H1 (cell line): Measurements from ENCODE around the gene PIGT. TPM values are rescaled to one million over a fixed set of nuclear protein-coding genes. Genes with fewer than 3 reads are reported as not detected.

Experiments used
- CTCF ChIA-PET: fragments of 300-600 bp; sonication (Branson Sonifier 250); formaldehyde crosslinking; loops from one replicate; lab custom pipeline; 2021; ENCODE audit not compliant: partially characterized antibody; lab: Charles Lee
- POLR2A ChIA-PET: fragments of 300-600 bp; sonication (Branson Sonifier 250); formaldehyde crosslinking; loops from one replicate; lab custom pipeline; 2021; ENCODE audit warnings: inconsistent platforms; ENCODE audit not compliant: partially characterized antibody; lab: Charles Lee
- DNase-seq, 2 experiments: peaks; one replicate each; pipeline versions ENCODE4 v3.0.0 to v3.0.0-alpha.2; 2010 to 2022; ENCODE audit warnings: low spot score in 2 of 2, low read depth in 1 of 2, mixed read lengths in 1 of 2
- FAIRE-seq: peaks from 2 replicates; lab custom pipeline; 2011; peaks lifted over from hg19 to GRCh38; lab: Jason Lieb, UNC
- H2AFZ ChIP-seq: 2 replicates; pipeline ENCODE4 v1.8.1; 2012; ENCODE audit warnings: low read length, inconsistent platforms
- H2AK5ac ChIP-seq: 2 replicates; pipeline ENCODE4 v1.6.1; 2013; ENCODE audit warnings: low read depth, low read length
- H2BK120ac ChIP-seq: replicated peaks from 2 replicates; pipeline ENCODE3; 2013; ENCODE audit warnings: low read depth, low read length, inconsistent platforms
- H2BK12ac ChIP-seq: 2 replicates; pipeline ENCODE4 v1.6.1; 2013; ENCODE audit warnings: low read depth, low read length
- H2BK15ac ChIP-seq: 2 replicates; pipeline ENCODE4 v1.6.1; 2013; ENCODE audit warnings: low read length
- H2BK20ac ChIP-seq: 2 replicates; pipeline ENCODE4 v1.6.1; 2013; ENCODE audit warnings: low read length
- H2BK5ac ChIP-seq: 2 replicates; pipeline ENCODE4 v1.6.1; 2013; ENCODE audit warnings: low read depth, low read length
- H3K14ac ChIP-seq: 2 replicates; pipeline ENCODE4 v1.6.1; 2013; ENCODE audit warnings: inconsistent platforms; ENCODE audit not compliant: insufficient read length
- H3K18ac ChIP-seq: 2 replicates; pipeline ENCODE4 v1.6.1; 2013; ENCODE audit warnings: low read length; ENCODE audit errors: extremely low read depth
- H3K23ac ChIP-seq: 2 replicates; pipeline ENCODE4 v1.6.1; 2013; ENCODE audit warnings: inconsistent platforms; ENCODE audit not compliant: insufficient read length
- H3K23me2 ChIP-seq: 2 replicates; pipeline ENCODE4 v1.6.1; 2013; ENCODE audit warnings: low read depth, low read length
- H3K27ac ChIP-seq: 2 replicates; pipeline ENCODE4 v1.6.1; 2011; ENCODE audit warnings: low read depth, low read length, inconsistent platforms
- H3K27me3 ChIP-seq, 4 experiments: replicated peaks in 1 of 4; 1 replicate in 1 of 4; 2 replicates in 3 of 4; pipeline versions ENCODE4 v1.6.1 to v1.8.1; 2011 to 2013; ENCODE audit warnings: low read length in 3 of 4, mild to moderate bottlenecking in 3 of 4, inconsistent platforms in 2 of 4, mixed read lengths in 2 of 4, moderate library complexity in 1 of 4; ENCODE audit not compliant: control insufficient read depth in 3 of 4, insufficient read depth in 3 of 4; ENCODE audit errors: extremely low read depth in 1 of 4
- H3K36me3 ChIP-seq, 4 experiments: 2 replicates each; pipeline versions ENCODE4 v1.6.1 to v1.8.1; 2011 to 2013; ENCODE audit warnings: mild to moderate bottlenecking in 4 of 4, low read length in 3 of 4, moderate library complexity in 2 of 4, control low read depth in 1 of 4, inconsistent platforms in 1 of 4; ENCODE audit not compliant: insufficient read depth in 4 of 4, control insufficient read depth in 2 of 4
- H3K4ac ChIP-seq: replicated peaks from 2 replicates; pipeline ENCODE3; 2013; ENCODE audit warnings: low read length, low read depth, mixed read lengths, inconsistent platforms; ENCODE audit not compliant: insufficient read length
- H3K4me1 ChIP-seq, 4 experiments: replicated peaks in 1 of 4; 1 replicate in 1 of 4; 2 replicates in 3 of 4; pipeline versions ENCODE4 v1.6.1 to v1.8.1; 2011 to 2013; ENCODE audit warnings: low read length in 3 of 4, inconsistent platforms in 2 of 4, mixed read lengths in 1 of 4; ENCODE audit not compliant: insufficient read depth in 4 of 4, control insufficient read depth in 3 of 4
- H3K4me2 ChIP-seq, 2 experiments: 2 replicates each; pipeline versions ENCODE4 v1.6.1 to v1.8.1; 2011 to 2013; ENCODE audit warnings: low read depth in 2 of 2, low read length in 2 of 2, control low read depth in 1 of 2, inconsistent platforms in 1 of 2, mild to moderate bottlenecking in 1 of 2; ENCODE audit not compliant: insufficient read depth in 1 of 2
- H3K4me3 ChIP-seq, 4 experiments: fragments of 200-600, 300-600 bp in 1 of 4; sonication (generic), shearing (Covaris generic), sonication (Bioruptor Twin) in 1 of 4; 2 replicates each; pipeline versions ENCODE4 v1.5.1 to v1.8.1; 2011 to 2016; ENCODE audit warnings: low read length in 4 of 4, low read depth in 3 of 4, control low read depth in 2 of 4, inconsistent platforms in 2 of 4, mild to moderate bottlenecking in 2 of 4, mixed read lengths in 1 of 4, moderate library complexity in 1 of 4; ENCODE audit not compliant: insufficient read depth in 2 of 4; ENCODE audit errors: extremely low read depth in 1 of 4
- H3K56ac ChIP-seq: replicated peaks from 2 replicates; pipeline ENCODE3; 2013; ENCODE audit warnings: low read depth, mild to moderate bottlenecking, mixed read lengths, low read length, inconsistent platforms; ENCODE audit not compliant: insufficient read length
- H3K79me1 ChIP-seq: 2 replicates; pipeline ENCODE4 v1.6.1; 2013; ENCODE audit warnings: low read depth, low read length, control low read depth
- H3K79me2 ChIP-seq, 2 experiments: 2 replicates each; pipeline versions ENCODE4 v1.6.1 to v1.8.1; 2012 to 2013; ENCODE audit warnings: low read length in 2 of 2, mild to moderate bottlenecking in 2 of 2, inconsistent platforms in 1 of 2; ENCODE audit not compliant: insufficient read depth in 2 of 2, control insufficient read depth in 1 of 2
- H3K9ac ChIP-seq, 4 experiments: replicated peaks in 1 of 4; 1 replicate in 1 of 4; 2 replicates in 3 of 4; pipeline versions ENCODE4 v1.6.1 to v1.8.1; 2011 to 2013; ENCODE audit warnings: low read depth in 3 of 4, low read length in 3 of 4, control low read depth in 2 of 4, mild to moderate bottlenecking in 2 of 4, moderate library complexity in 2 of 4, inconsistent platforms in 1 of 4; ENCODE audit errors: extremely low read depth in 1 of 4
- H3K9me3 ChIP-seq, 2 experiments: 2 replicates each; pipeline versions ENCODE4 v1.6.1 to v1.8.1; 2012 to 2013; ENCODE audit warnings: mild to moderate bottlenecking in 2 of 2, moderate library complexity in 2 of 2, control low read depth in 1 of 2, inconsistent platforms in 1 of 2, low read depth in 1 of 2, low read length in 1 of 2, mixed read lengths in 1 of 2; ENCODE audit not compliant: insufficient read depth in 2 of 2
- H4K20me1 ChIP-seq, 2 experiments: replicated peaks in 1 of 2; 2 replicates each; pipeline versions ENCODE3 to v1.8.1; 2011 to 2013; ENCODE audit warnings: inconsistent platforms in 2 of 2, low read length in 2 of 2, mild to moderate bottlenecking in 1 of 2; ENCODE audit not compliant: insufficient read depth in 2 of 2, control insufficient read depth in 1 of 2
- H4K5ac ChIP-seq: 2 replicates; pipeline ENCODE4 v1.6.1; 2013; ENCODE audit warnings: low read length, low read depth, mixed read lengths, inconsistent platforms; ENCODE audit not compliant: insufficient read length
- H4K8ac ChIP-seq: 2 replicates; pipeline ENCODE4 v1.8.0; 2013; ENCODE audit warnings: mild to moderate bottlenecking, moderate library complexity, low read length, inconsistent platforms; ENCODE audit not compliant: insufficient read depth; ENCODE audit errors: extremely low read depth
- H4K91ac ChIP-seq: replicated peaks from 2 replicates; pipeline ENCODE3; 2013; ENCODE audit warnings: low read length, mixed read lengths, inconsistent platforms; ENCODE audit not compliant: insufficient read length
- ASH2L ChIP-seq: fragments of 200-600, 300-600 bp; sonication (generic); IDR thresholded peaks from one replicate; pipeline ENCODE4 v1.7.1; 2017; ENCODE audit warnings: low read length
- EP300 ChIP-seq, 2 experiments: IDR thresholded peaks; 1 replicate in 1 of 2; 2 replicates in 1 of 2; pipeline ENCODE4 v1.6.1; 2011 to 2012; ENCODE audit warnings: low read depth in 2 of 2, low read length in 2 of 2, mild to moderate bottlenecking in 2 of 2, borderline replicate concordance in 1 of 2, inconsistent platforms in 1 of 2, moderate library complexity in 1 of 2
- KDM5A ChIP-seq: fragments of 200-600 bp; IDR thresholded peaks from 2 replicates; pipeline ENCODE4 v1.7.1; 2012; ENCODE audit warnings: mild to moderate bottlenecking, low read length, inconsistent platforms, mixed read lengths
- RNF2 ChIP-seq: fragments of 200-900, 300-1000 bp; sonication (generic); IDR thresholded peaks from 2 replicates; pipeline ENCODE4 v1.7.1; 2016; ENCODE audit warnings: borderline replicate concordance, low read depth, mild to moderate bottlenecking, antibody characterized with exemption, low read length; ENCODE audit not compliant: poor library complexity, severe bottlenecking; ENCODE audit errors: missing control alignments
- SAP30 ChIP-seq: fragments of 300-600 bp; sonication (generic); IDR thresholded peaks from 2 replicates; pipeline ENCODE4 v1.7.1; 2012; ENCODE audit warnings: low read length, moderate library complexity, mild to moderate bottlenecking, inconsistent platforms; ENCODE audit not compliant: insufficient read depth, insufficient replicate concordance
- SIN3A ChIP-seq, 2 experiments: IDR thresholded peaks in 1 of 2; conservative IDR thresholded peaks in 1 of 2; 2 replicates each; pipeline ENCODE4 v1.6.1; 2011 to 2012; ENCODE audit warnings: low read length in 2 of 2, improper control_type of control experiment in 1 of 2, low read depth in 1 of 2, mild to moderate bottlenecking in 1 of 2
- TEAD4 ChIP-seq: IDR thresholded peaks from 2 replicates; pipeline ENCODE4 v1.6.1; 2012; ENCODE audit warnings: low read depth, low read length, inconsistent platforms, mixed read lengths
- WGBS, 2 experiments: shearing (Covaris generic) in 1 of 2; methylation state at CpG; one replicate each; pipeline versions ENCODE4 v1.1.6 to v1.1.7; 2013 to 2015; ENCODE audit warnings: low lambda C conversion rate in 2 of 2, mixed read lengths in 2 of 2, inconsistent platforms in 1 of 2, low coverage in 1 of 2, missing lambda C conversion rate in 1 of 2; ENCODE audit not compliant: insufficient replicate concordance in 2 of 2, insufficient coverage in 1 of 2, insufficient read length in 1 of 2; ENCODE audit errors: extremely low coverage in 1 of 2, missing lambda C conversion rate in 1 of 2; 5-methylcytosine and 5-hydroxymethylcytosine counted together
- polyA plus RNA-seq, 7 experiments: library from polyadenylated mRNA; depleted of rRNA in 3 of 7; stranded (reverse) in 5 of 7; unstranded in 2 of 7; fragments of >200 nt in 5 of 7; fragments of 200-250 nt in 2 of 7; gene quantifications; 1 replicate in 5 of 7; 2 replicates in 1 of 7; 4 replicates in 1 of 7; pipeline versions ENCODE4 v1.2.1 to v1.2.3, GENCODE V29; 2011 to 2013; ENCODE audit warnings: missing spikeins in 2 of 7, mixed read lengths in 2 of 7
- total RNA-seq: library from RNA; stranded (reverse); fragmentation: NEBNext Ultra II Directional; extraction: Animal tissue kit (Norgen Biotek cat#: 25700); gene quantifications from 2 replicates; pipeline ENCODE4 v1.2.1, GENCODE V29; 2021

Gene PIGT
- total and polyA plus RNA-seq, 2 of the 8 experiments (the other 6 are each of a cell fraction or from before 2014, with no cell fraction given) = 66.0 to 89.7 TPM

GRCh38 chr20:45368221-45368980 lies 47.5 kb upstream of the PIGT start:
- H3K4ac ChIP-seq = no peak overlapping the region
- H2BK12ac ChIP-seq = no peak overlapping the region
- H3K14ac ChIP-seq = no peak overlapping the region
- DNase-seq (no peak), FAIRE-seq (no peak)
- no peaks in the 10 kb centered on the region for H3K9me3 ChIP-seq
- ChIA-PET CTCF (interaction anchor here (0.6 to 11.9 kb wide), 10 partner anchors 19 to 601 kb away, joined by 3 to 186 read pairs (median 4); no protein-coding TSS in a partner anchor), POLR2A (interaction anchor here (1.1 kb wide), 1 partner anchor 32 kb away, joined by 4 read pairs; no protein-coding TSS in a partner anchor)
- H4K91ac ChIP-seq = no peak overlapping the region
- no peak overlapping the region for H3K9ac ChIP-seq
- H3K4me3 ChIP-seq = no peak overlapping the region
- H3K27me3 ChIP-seq = peaks cover 0 to 11% (median 9%) of the 10 kb centered on the region in 4 experiments; a peak in 3 of 7 replicates
- H3K56ac ChIP-seq = no peak overlapping the region
- no peak overlapping the region for H3K18ac ChIP-seq
- no peak overlapping the region for H2BK5ac ChIP-seq
- WGBS, 2 experiments = 82% methylated on average over 6 of the region's 6 CpGs; no CpG with 5 or more reads in 1 of the 2 experiments
- no peak overlapping the region for H2BK20ac ChIP-seq
- H4K8ac ChIP-seq = no peak overlapping the region
- no peak overlapping the region for H4K5ac ChIP-seq
- no peak overlapping the region for H3K23ac ChIP-seq
- H3K23me2 ChIP-seq = peaks cover 7% of the 10 kb centered on the region
- no peak overlapping the region for H2AK5ac ChIP-seq
- H4K20me1 ChIP-seq = peaks cover 0 to 8% of the 10 kb centered on the region in 2 experiments
- peaks cover 3 to 12% (median 6%) of the 10 kb centered on the region in 4 experiments; a peak in 6 of 8 replicates for H3K36me3 ChIP-seq
- H2AFZ ChIP-seq = no peak overlapping the region
- TF ChIP-seq RNF2 = no peak
- no peak for TF ChIP-seq SIN3A (conservative IDR thresholded peaks at IDR 0.05 in 1 of 2, IDR thresholded peaks at IDR 0.05 in 1 of 2; ENCODE audit: low read depth in 1 of 2, low read length in 2 of 2)
- TF ChIP-seq EP300 (IDR thresholded peaks at IDR 0.05; ENCODE audit: borderline replicate concordance in 1 of 2, low read depth in 2 of 2, low read length in 2 of 2) = no peak
- no peak for TF ChIP-seq TEAD4
- no peak for TF ChIP-seq SAP30
- no peak for TF ChIP-seq ASH2L
- no peak for TF ChIP-seq KDM5A
- H3K4me1 ChIP-seq = peaks cover 3 to 15% (median 9%) of the 10 kb centered on the region in 4 experiments
- no peak overlapping the region for H3K4me2 ChIP-seq
- H2BK120ac ChIP-seq = no peak overlapping the region
- H3K27ac ChIP-seq = no peak overlapping the region
- peaks cover 6% of the 10 kb centered on the region; the same call in 1 of the 2 replicates for H3K79me1 ChIP-seq
- H2BK15ac ChIP-seq = no peak overlapping the region
- H3K79me2 ChIP-seq = peaks cover 0 to 13% of the 10 kb centered on the region in 2 experiments; a peak in 2 of 4 replicates
